Measurements from ENCODE around the gene SUV39H2. TPM values are rescaled to one million over a fixed set of nuclear protein-coding genes. Genes with fewer than 3 reads are reported as not detected.

The SUV39H2 gene
- total RNA-seq, 1 donor from 2014 or later: 8.2 TPM

GRCh38 chr10:14843327-14843988 is 35.2 kb upstream of the SUV39H2 start:
- H3K27me3 Mint-ChIP-seq (ENCODE audit: unreplicated experiment): no peaks in the 10 kb centered on the region
- H3K36me3 Mint-ChIP-seq (ENCODE audit: unreplicated experiment): peaks cover 23% of the 10 kb centered on the region
- no peak for DNase-seq (ENCODE audit: extremely low spot score, unreplicated experiment)
- H3K4me1 Mint-ChIP-seq (ENCODE audit: unreplicated experiment): peaks cover 13% of the 10 kb centered on the region
- H3K4me3 Mint-ChIP-seq (ENCODE audit: unreplicated experiment): no peak overlapping the region
- no peak overlapping the region for H3K27ac Mint-ChIP-seq (ENCODE audit: unreplicated experiment)
- no peaks in the 10 kb centered on the region for H3K9me3 Mint-ChIP-seq (ENCODE audit: unreplicated experiment)
- no peak for TF ChIP-seq CTCF (IDR thresholded peaks at IDR 0.05)

- Mint-ChIP-seq H3K9me3 (ENCODE audit: unreplicated experiment) (no peaks in the 10 kb centered on the region), H3K4me3 (ENCODE audit: unreplicated experiment) (no peak overlapping the region), H3K27ac (ENCODE audit: unreplicated experiment) (no peak overlapping the region), H3K36me3 (ENCODE audit: unreplicated experiment) (peaks cover 23% of the 10 kb centered on the region), H3K4me1 (ENCODE audit: unreplicated experiment) (peaks cover 3% of the 10 kb centered on the region), H3K27me3 (ENCODE audit: unreplicated experiment) (no peaks in the 10 kb centered on the region)
- DNase-seq (ENCODE audit: extremely low spot score, unreplicated experiment): no peak
- no peak for TF ChIP-seq CTCF (IDR thresholded peaks at IDR 0.05)
Observed at GRCh38 chr10:14844948-14845347, 33.7 kb upstream of the SUV39H2 start.

- DNase-seq (ENCODE audit: extremely low spot score, unreplicated experiment): no peak
- Mint-ChIP-seq H3K36me3 (ENCODE audit: unreplicated experiment) (peaks cover 36% of the 10 kb centered on the region), H3K27me3 (ENCODE audit: unreplicated experiment) (no peaks in the 10 kb centered on the region), H3K4me3 (ENCODE audit: unreplicated experiment) (no peak overlapping the region), H3K9me3 (ENCODE audit: unreplicated experiment) (no peaks in the 10 kb centered on the region), H3K27ac (ENCODE audit: unreplicated experiment) (no peak overlapping the region), H3K4me1 (ENCODE audit: unreplicated experiment) (no peaks in the 10 kb centered on the region)
- no peak for TF ChIP-seq CTCF (IDR thresholded peaks at IDR 0.05)
Observed at GRCh38 chr10:14852236-14852635, 26.4 kb upstream of the SUV39H2 start.

GRCh38 chr10:14855453-14855852 is 23.2 kb upstream of the SUV39H2 start:
- H3K27me3 Mint-ChIP-seq (ENCODE audit: unreplicated experiment): no peaks in the 10 kb centered on the region
- no peaks in the 10 kb centered on the region for H3K9me3 Mint-ChIP-seq (ENCODE audit: unreplicated experiment)
- H3K27ac Mint-ChIP-seq (ENCODE audit: unreplicated experiment): no peak overlapping the region
- H3K36me3 Mint-ChIP-seq (ENCODE audit: unreplicated experiment): peaks cover 41% of the 10 kb centered on the region
- H3K4me1 Mint-ChIP-seq (ENCODE audit: unreplicated experiment): no peaks in the 10 kb centered on the region
- no peak for DNase-seq (ENCODE audit: extremely low spot score, unreplicated experiment)
- no peak for TF ChIP-seq CTCF (IDR thresholded peaks at IDR 0.05)
- no peak overlapping the region for H3K4me3 Mint-ChIP-seq (ENCODE audit: unreplicated experiment)

GRCh38 chr10:14858338-14858960 is 20.2 kb upstream of the SUV39H2 start:
- DNase-seq (ENCODE audit: extremely low spot score, unreplicated experiment): no peak
- Mint-ChIP-seq H3K4me1 (ENCODE audit: unreplicated experiment) (no peaks in the 10 kb centered on the region), H3K27ac (ENCODE audit: unreplicated experiment) (no peak overlapping the region), H3K4me3 (ENCODE audit: unreplicated experiment) (no peak overlapping the region), H3K27me3 (ENCODE audit: unreplicated experiment) (no peaks in the 10 kb centered on the region), H3K36me3 (ENCODE audit: unreplicated experiment) (peaks cover 26% of the 10 kb centered on the region), H3K9me3 (ENCODE audit: unreplicated experiment) (no peaks in the 10 kb centered on the region)
- no peak for TF ChIP-seq CTCF (IDR thresholded peaks at IDR 0.05)
